CD14-positive monocyte (primary cell): ENCODE data around the gene CACNA1G. TPM values are rescaled to one million over a fixed set of nuclear protein-coding genes. Genes with fewer than 3 reads are reported as not detected.

Source experiments
- DNase-seq, 3 donors: peaks; one replicate each; pipeline ENCODE4 v3.0.0-alpha.2; 2011 to 2022
- H2AFZ ChIP-seq: 2 replicates; pipeline ENCODE4 v1.6.0; 2012; ENCODE audit warnings: mild to moderate bottlenecking, low read depth, low read length, inconsistent platforms; ENCODE audit not compliant: insufficient read depth, poor library complexity, severe bottlenecking
- H3K27ac ChIP-seq, 2 donors: 1 replicate in 1 of 2; 2 replicates in 1 of 2; pipeline ENCODE4 v1.5.1; 2012 to 2013; ENCODE audit warnings: low read length in 2 of 2, control low read depth in 1 of 2, inconsistent platforms in 1 of 2, low read depth in 1 of 2, mild to moderate bottlenecking in 1 of 2
- H3K27me3 ChIP-seq, 2 donors: one replicate each; pipeline versions ENCODE4 v1.6.0 to v1.6.1; 2011 to 2013; ENCODE audit warnings: low read length in 2 of 2; ENCODE audit not compliant: control insufficient read depth in 2 of 2, insufficient read depth in 2 of 2
- H3K36me3 ChIP-seq, 2 donors: replicated peaks in 1 of 2; 1 replicate in 1 of 2; 2 replicates in 1 of 2; pipeline versions ENCODE4 v1.5.1 to v1.6.1; 2012 to 2013; ENCODE audit warnings: low read length in 2 of 2, control low read depth in 1 of 2, inconsistent platforms in 1 of 2, mild to moderate bottlenecking in 1 of 2; ENCODE audit not compliant: insufficient read depth in 2 of 2, control insufficient read depth in 1 of 2
- H3K4me1 ChIP-seq, 2 donors: 1 replicate in 1 of 2; 2 replicates in 1 of 2; pipeline versions ENCODE4 v1.5.1 to v1.6.1; 2012 to 2013; ENCODE audit warnings: low read length in 2 of 2, control low read depth in 1 of 2, inconsistent platforms in 1 of 2, mild to moderate bottlenecking in 1 of 2, moderate library complexity in 1 of 2; ENCODE audit not compliant: insufficient read depth in 2 of 2, control insufficient read depth in 1 of 2
- H3K4me2 ChIP-seq: replicated peaks from 2 replicates; pipeline ENCODE3; 2012; ENCODE audit warnings: low read length, moderate library complexity, mild to moderate bottlenecking; ENCODE audit not compliant: poor library complexity, severe bottlenecking; ENCODE audit errors: extremely low read depth
- H3K4me3 ChIP-seq, 3 experiments: fragments of 200-600 bp in 1 of 3; sonication (generic) in 1 of 3; replicated peaks in 1 of 3; 1 replicate in 2 of 3; 2 replicates in 1 of 3; pipeline ENCODE4 v1.5.1; 2011 to 2013; ENCODE audit warnings: low read length in 3 of 3, mild to moderate bottlenecking in 3 of 3, control low read depth in 2 of 3, low read depth in 2 of 3, inconsistent platforms in 1 of 3, moderate library complexity in 1 of 3
- H3K79me2 ChIP-seq: 2 replicates; pipeline ENCODE4 v1.6.0; 2012; ENCODE audit warnings: mild to moderate bottlenecking, control low read depth, inconsistent platforms, low read length, moderate library complexity; ENCODE audit not compliant: insufficient read depth
- H3K9ac ChIP-seq: 2 replicates; pipeline ENCODE4 v1.6.0; 2017; ENCODE audit warnings: low read length, mild to moderate bottlenecking; ENCODE audit not compliant: insufficient read depth, poor library complexity, severe bottlenecking
- H3K9me3 ChIP-seq, 2 donors: replicated peaks in 1 of 2; 1 replicate in 1 of 2; 2 replicates in 1 of 2; pipeline versions ENCODE4 v1.5.1 to v1.6.1; 2012 to 2013; ENCODE audit warnings: low read length in 2 of 2, control low read depth in 1 of 2; ENCODE audit not compliant: control insufficient read depth in 1 of 2, insufficient read depth in 1 of 2
- H4K20me1 ChIP-seq: 2 replicates; pipeline ENCODE4 v1.6.0; 2012; ENCODE audit warnings: mild to moderate bottlenecking, low read length, control low read depth, moderate library complexity; ENCODE audit not compliant: insufficient read depth
- H3K27ac Mint-ChIP-seq, 7 donors: one replicate each; pipeline ENCODE4 v1.8.0; 2020; ENCODE audit warnings: mild to moderate bottlenecking in 7 of 7, mixed read lengths in 7 of 7, moderate library complexity in 6 of 7, inconsistent platforms in 2 of 7
- H3K27me3 Mint-ChIP-seq, 3 donors: one replicate each; pipeline ENCODE4 v1.8.0; 2021 to 2022; ENCODE audit warnings: low read depth in 3 of 3, mild to moderate bottlenecking in 3 of 3, mixed read lengths in 3 of 3, moderate library complexity in 3 of 3, inconsistent platforms in 1 of 3
- H3K36me3 Mint-ChIP-seq, 2 donors: one replicate each; pipeline ENCODE4 v1.8.0; 2020; ENCODE audit warnings: mixed read lengths in 2 of 2, inconsistent platforms in 1 of 2, mild to moderate bottlenecking in 1 of 2
- H3K4me1 Mint-ChIP-seq: one replicate; pipeline ENCODE4 v1.8.0; 2020; ENCODE audit warnings: mild to moderate bottlenecking, mixed read lengths
- H3K4me3 Mint-ChIP-seq, 2 donors: one replicate each; pipeline ENCODE4 v1.8.0; 2020; ENCODE audit warnings: mild to moderate bottlenecking in 2 of 2, mixed read lengths in 2 of 2, moderate library complexity in 1 of 2
- H3K9me3 Mint-ChIP-seq, 7 donors: one replicate each; pipeline ENCODE4 v1.8.0; 2020 to 2022; ENCODE audit warnings: mixed read lengths in 7 of 7, mild to moderate bottlenecking in 6 of 7, moderate library complexity in 6 of 7, inconsistent platforms in 2 of 7
- CTCF ChIP-seq: fragments of 200-600 bp; IDR thresholded peaks from one replicate; pipeline ENCODE4 v1.8.0; 2022; ENCODE audit warnings: antibody characterized with exemption, mild to moderate bottlenecking
- WGBS: methylation state at CpG from one replicate; pipeline ENCODE4 v1.1.5; 2013; ENCODE audit warnings: missing lambda C conversion rate; ENCODE audit not compliant: insufficient coverage; 5-methylcytosine and 5-hydroxymethylcytosine counted together
- intact Hi-C, 2 donors: fragments of 100-400 bp; cut with micrococcal nuclease; formaldehyde crosslinking; loops; one replicate each; pipeline versions ENCODE4 v1.15.0 to v1.15.1; 2023
- polyA plus RNA-seq, 3 donors: library from polyadenylated mRNA; depleted of rRNA in 1 of 3; unstranded in 2 of 3; stranded (reverse) in 1 of 3; fragments of 300-500 nt in 2 of 3; fragments of >200 nt in 1 of 3; fragmentation: Illumina TruSeq in 2 of 3; gene quantifications; 1 replicate in 2 of 3; 2 replicates in 1 of 3; pipeline ENCODE4 v1.2.3, GENCODE V29; 2012 to 2021

The CACNA1G gene
- polyA plus RNA-seq, 3 donors: 0.03 TPM; not detected in 2

- DNase-seq: no peak
- Mint-ChIP-seq H3K27me3 (peaks cover 34 to 44% (median 37%) of the 10 kb centered on the region in 3 donors), H3K9me3 (peaks cover 0 to 6% (median 2%) of the 10 kb centered on the region in 7 donors), H3K27ac (no peak overlapping the region), H3K4me3 (no peak overlapping the region), H3K36me3 (peaks cover 0 to 3% of the 10 kb centered on the region in 2 donors), H3K4me1 (peaks cover 26% of the 10 kb centered on the region)
- 96% methylated on average over 28 of the region's 45 CpGs for WGBS
- H3K4me2 ChIP-seq: no peak overlapping the region
- no peaks in the 10 kb centered on the region for H3K36me3 ChIP-seq
- H3K27ac ChIP-seq: no peak overlapping the region
- intact Hi-C loops: no loop called here
- no peaks in the 10 kb centered on the region for H3K9me3 ChIP-seq
- H3K27me3 ChIP-seq: peaks cover 19 to 31% of the 10 kb centered on the region in 2 donors
- no peaks in the 10 kb centered on the region for H3K79me2 ChIP-seq
- peaks cover 12 to 28% of the 10 kb centered on the region in 2 donors for H3K4me1 ChIP-seq
- no peak for TF ChIP-seq CTCF
- no peak overlapping the region for H3K9ac ChIP-seq
- no peak overlapping the region for H2AFZ ChIP-seq
- no peak overlapping the region for H3K4me3 ChIP-seq
- no peaks in the 10 kb centered on the region for H4K20me1 ChIP-seq
Observed at GRCh38 chr17:50536683-50537646, 23.6 kb upstream of the CACNA1G start.

- peaks cover 26% of the 10 kb centered on the region for H3K4me1 Mint-ChIP-seq
- no peak overlapping the region for H3K4me3 Mint-ChIP-seq
- Histone ChIP-seq H3K4me2 (no peak overlapping the region), H3K4me1 (peaks cover 17 to 30% of the 10 kb centered on the region in 2 donors), H3K4me3 (no peak overlapping the region), H3K27me3 (peaks cover 11 to 21% of the 10 kb centered on the region in 2 donors), H3K9ac (no peak overlapping the region), H3K79me2 (no peaks in the 10 kb centered on the region), H3K9me3 (no peaks in the 10 kb centered on the region), H4K20me1 (no peaks in the 10 kb centered on the region), H2AFZ (no peak overlapping the region), H3K36me3 (no peaks in the 10 kb centered on the region), H3K27ac (no peak overlapping the region)
- peaks cover 0 to 6% (median 2%) of the 10 kb centered on the region in 7 donors for H3K9me3 Mint-ChIP-seq
- peaks cover 25 to 35% (median 28%) of the 10 kb centered on the region in 3 donors for H3K27me3 Mint-ChIP-seq
- no peak for DNase-seq
- intact Hi-C loops: no loop called here
- H3K36me3 Mint-ChIP-seq: peaks cover 0 to 3% of the 10 kb centered on the region in 2 donors
- TF ChIP-seq CTCF: no peak
- 79% methylated on average over 11 of the region's 20 CpGs for WGBS
- H3K27ac Mint-ChIP-seq: no peak overlapping the region
Observed at GRCh38 chr17:50537721-50538548, 22.6 kb upstream of the CACNA1G start.
